ENCODE data around the gene KRT37. TPM values are rescaled to one million over a fixed set of nuclear protein-coding genes. Genes with fewer than 3 reads are reported as not detected.

The KRT37 gene
- total and polyA plus RNA-seq, 2 of the 13 experiments (the other 11 are each of a cell fraction or from before 2014, with no cell fraction given): 0.69 TPM; not detected in 1

DNA sequence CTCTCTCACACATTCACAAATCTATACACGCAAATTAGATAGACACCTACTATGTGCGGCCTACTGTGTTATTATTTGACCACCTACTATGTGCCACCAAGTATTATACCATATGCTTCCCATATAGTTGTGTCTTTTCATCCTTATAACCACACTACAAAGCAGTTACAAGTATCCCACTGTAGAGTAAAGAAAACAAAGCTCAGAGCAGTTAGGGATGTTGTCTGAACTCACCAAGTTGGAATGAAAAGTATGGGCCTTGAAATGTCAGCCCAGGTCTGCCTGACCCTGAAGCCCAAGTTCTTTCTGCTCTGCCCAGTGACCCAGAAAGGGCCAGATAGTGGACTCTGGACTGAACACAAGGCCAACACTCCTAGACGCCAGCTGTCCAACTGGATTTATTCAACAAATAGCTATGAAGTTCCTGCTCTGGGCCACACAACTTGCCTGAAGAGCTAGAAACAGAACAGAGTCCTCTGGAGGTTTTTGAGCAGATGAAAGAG lies 8.5 kb downstream of the KRT37 start (continued):
- TF ChIP-seq ARID2 (CRISPR knock-in tag; IDR thresholded peaks at IDR 0.05; ENCODE audit: borderline replicate concordance) (no peak), CBX1 (IDR thresholded peaks at IDR 0.05; ENCODE audit: low read depth) (no peak), CCAR2 (optimal IDR thresholded peaks at IDR 0.05; ENCODE audit: low read depth, low read length) (no peak), ZMYM4 (CRISPR knock-in tag; IDR thresholded peaks at IDR 0.05) (peak; percentile 43; the same call in 1 of the 2 replicates), ZNF33A (CRISPR knock-in tag; IDR thresholded peaks at IDR 0.05; ENCODE audit: borderline replicate concordance) (no peak), ZNF292 (CRISPR knock-in tag; IDR thresholded peaks at IDR 0.05; ENCODE audit: borderline replicate concordance, low read depth) (0 out of 2 replicates have a peak, but pooled peaks have one; percentile 27), TBX3 (IDR thresholded peaks at IDR 0.05; ENCODE audit: borderline replicate concordance) (no peak), ZSCAN20 (CRISPR knock-in tag; IDR thresholded peaks at IDR 0.05; ENCODE audit: borderline replicate concordance) (no peak), ZNF354B (CRISPR knock-in tag; IDR thresholded peaks at IDR 0.05) (no peak), ZNF124 (CRISPR knock-in tag; IDR thresholded peaks at IDR 0.05) (no peak), EP300 (IDR thresholded peaks at IDR 0.05; ENCODE audit: low read depth in 2 of 2, low read length in 2 of 2) (peak; percentile 24 to 85; a peak in 3 of 4 replicates), EP300 (CRISPR knock-in tag; IDR thresholded peaks at IDR 0.05; ENCODE audit: borderline replicate concordance) (peak; percentile 66; the same call in 1 of the 2 replicates), SMC3 (IDR thresholded peaks at IDR 0.05; ENCODE audit: low read length) (no peak)
- TF ChIP-seq, protein P1, sequence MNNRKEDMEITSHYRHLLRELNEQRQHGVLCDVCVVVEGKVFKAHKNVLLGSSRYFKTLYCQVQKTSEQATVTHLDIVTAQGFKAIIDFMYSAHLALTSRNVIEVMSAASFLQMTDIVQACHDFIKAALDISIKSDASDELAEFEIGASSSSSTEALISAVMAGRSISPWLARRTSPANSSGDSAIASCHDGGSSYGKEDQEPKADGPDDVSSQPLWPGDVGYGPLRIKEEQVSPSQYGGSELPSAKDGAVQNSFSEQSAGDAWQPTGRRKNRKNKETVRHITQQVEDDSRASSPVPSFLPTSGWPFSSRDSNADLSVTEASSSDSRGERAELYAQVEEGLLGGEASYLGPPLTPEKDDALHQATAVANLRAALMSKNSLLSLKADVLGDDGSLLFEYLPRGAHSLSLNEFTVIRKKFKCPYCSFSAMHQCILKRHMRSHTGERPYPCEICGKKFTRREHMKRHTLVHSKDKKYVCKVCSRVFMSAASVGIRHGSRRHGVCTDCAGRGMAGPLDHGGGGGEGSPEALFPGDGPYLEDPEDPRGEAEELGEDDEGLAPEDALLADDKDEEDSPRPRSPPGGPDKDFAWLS (CRISPR knock-in tag; IDR thresholded peaks at IDR 0.05; ENCODE audit: borderline replicate concordance): no peak
- TF ChIP-seq, protein P2, sequence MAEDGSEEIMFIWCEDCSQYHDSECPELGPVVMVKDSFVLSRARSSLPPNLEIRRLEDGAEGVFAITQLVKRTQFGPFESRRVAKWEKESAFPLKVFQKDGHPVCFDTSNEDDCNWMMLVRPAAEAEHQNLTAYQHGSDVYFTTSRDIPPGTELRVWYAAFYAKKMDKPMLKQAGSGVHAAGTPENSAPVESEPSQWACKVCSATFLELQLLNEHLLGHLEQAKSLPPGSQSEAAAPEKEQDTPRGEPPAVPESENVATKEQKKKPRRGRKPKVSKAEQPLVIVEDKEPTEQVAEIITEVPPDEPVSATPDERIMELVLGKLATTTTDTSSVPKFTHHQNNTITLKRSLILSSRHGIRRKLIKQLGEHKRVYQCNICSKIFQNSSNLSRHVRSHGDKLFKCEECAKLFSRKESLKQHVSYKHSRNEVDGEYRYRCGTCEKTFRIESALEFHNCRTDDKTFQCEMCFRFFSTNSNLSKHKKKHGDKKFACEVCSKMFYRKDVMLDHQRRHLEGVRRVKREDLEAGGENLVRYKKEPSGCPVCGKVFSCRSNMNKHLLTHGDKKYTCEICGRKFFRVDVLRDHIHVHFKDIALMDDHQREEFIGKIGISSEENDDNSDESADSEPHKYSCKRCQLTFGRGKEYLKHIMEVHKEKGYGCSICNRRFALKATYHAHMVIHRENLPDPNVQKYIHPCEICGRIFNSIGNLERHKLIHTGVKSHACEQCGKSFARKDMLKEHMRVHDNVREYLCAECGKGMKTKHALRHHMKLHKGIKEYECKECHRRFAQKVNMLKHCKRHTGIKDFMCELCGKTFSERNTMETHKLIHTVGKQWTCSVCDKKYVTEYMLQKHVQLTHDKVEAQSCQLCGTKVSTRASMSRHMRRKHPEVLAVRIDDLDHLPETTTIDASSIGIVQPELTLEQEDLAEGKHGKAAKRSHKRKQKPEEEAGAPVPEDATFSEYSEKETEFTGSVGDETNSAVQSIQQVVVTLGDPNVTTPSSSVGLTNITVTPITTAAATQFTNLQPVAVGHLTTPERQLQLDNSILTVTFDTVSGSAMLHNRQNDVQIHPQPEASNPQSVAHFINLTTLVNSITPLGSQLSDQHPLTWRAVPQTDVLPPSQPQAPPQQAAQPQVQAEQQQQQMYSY (CRISPR knock-in tag; IDR thresholded peaks at IDR 0.05): no peak
- TF ChIP-seq, protein P3, sequence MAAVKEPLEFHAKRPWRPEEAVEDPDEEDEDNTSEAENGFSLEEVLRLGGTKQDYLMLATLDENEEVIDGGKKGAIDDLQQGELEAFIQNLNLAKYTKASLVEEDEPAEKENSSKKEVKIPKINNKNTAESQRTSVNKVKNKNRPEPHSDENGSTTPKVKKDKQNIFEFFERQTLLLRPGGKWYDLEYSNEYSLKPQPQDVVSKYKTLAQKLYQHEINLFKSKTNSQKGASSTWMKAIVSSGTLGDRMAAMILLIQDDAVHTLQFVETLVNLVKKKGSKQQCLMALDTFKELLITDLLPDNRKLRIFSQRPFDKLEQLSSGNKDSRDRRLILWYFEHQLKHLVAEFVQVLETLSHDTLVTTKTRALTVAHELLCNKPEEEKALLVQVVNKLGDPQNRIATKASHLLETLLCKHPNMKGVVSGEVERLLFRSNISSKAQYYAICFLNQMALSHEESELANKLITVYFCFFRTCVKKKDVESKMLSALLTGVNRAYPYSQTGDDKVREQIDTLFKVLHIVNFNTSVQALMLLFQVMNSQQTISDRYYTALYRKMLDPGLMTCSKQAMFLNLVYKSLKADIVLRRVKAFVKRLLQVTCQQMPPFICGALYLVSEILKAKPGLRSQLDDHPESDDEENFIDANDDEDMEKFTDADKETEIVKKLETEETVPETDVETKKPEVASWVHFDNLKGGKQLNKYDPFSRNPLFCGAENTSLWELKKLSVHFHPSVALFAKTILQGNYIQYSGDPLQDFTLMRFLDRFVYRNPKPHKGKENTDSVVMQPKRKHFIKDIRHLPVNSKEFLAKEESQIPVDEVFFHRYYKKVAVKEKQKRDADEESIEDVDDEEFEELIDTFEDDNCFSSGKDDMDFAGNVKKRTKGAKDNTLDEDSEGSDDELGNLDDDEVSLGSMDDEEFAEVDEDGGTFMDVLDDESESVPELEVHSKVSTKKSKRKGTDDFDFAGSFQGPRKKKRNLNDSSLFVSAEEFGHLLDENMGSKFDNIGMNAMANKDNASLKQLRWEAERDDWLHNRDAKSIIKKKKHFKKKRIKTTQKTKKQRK (IDR thresholded peaks at IDR 0.05; ENCODE audit: low read length): no peak
- TF ChIP-seq, protein P4, sequence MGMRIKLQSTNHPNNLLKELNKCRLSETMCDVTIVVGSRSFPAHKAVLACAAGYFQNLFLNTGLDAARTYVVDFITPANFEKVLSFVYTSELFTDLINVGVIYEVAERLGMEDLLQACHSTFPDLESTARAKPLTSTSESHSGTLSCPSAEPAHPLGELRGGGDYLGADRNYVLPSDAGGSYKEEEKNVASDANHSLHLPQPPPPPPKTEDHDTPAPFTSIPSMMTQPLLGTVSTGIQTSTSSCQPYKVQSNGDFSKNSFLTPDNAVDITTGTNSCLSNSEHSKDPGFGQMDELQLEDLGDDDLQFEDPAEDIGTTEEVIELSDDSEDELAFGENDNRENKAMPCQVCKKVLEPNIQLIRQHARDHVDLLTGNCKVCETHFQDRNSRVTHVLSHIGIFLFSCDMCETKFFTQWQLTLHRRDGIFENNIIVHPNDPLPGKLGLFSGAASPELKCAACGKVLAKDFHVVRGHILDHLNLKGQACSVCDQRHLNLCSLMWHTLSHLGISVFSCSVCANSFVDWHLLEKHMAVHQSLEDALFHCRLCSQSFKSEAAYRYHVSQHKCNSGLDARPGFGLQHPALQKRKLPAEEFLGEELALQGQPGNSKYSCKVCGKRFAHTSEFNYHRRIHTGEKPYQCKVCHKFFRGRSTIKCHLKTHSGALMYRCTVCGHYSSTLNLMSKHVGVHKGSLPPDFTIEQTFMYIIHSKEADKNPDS (CRISPR knock-in tag; IDR thresholded peaks at IDR 0.05): no peak
- TF ChIP-seq, protein P5, sequence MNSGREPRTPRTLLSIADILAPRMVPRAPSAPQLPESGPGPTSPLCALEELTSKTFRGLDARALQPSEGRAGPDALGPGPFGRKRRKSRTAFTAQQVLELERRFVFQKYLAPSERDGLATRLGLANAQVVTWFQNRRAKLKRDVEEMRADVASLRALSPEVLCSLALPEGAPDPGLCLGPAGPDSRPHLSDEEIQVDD (CRISPR knock-in tag; IDR thresholded peaks at IDR 0.05; ENCODE audit: borderline replicate concordance): no peak

Measured in HepG2 (cell line).